HepG2 (cell line): Measurements from ENCODE around the gene CD300LG. TPM values are rescaled to one million over a fixed set of nuclear protein-coding genes. Genes with fewer than 3 reads are reported as not detected.

Source experiments
- ATAC-seq: fragments of 200-7000 bp; cut with Tn5 transposase; 3 replicates; pipeline ENCODE4 v1.9.1; 2020; ENCODE audit warnings: mild to moderate bottlenecking, moderate library complexity
- BruUV-seq: library from RNA; stranded (reverse); fragments of 400-500 nt; replicated peaks from 2 replicates; lab custom pipeline; 2021; lab: Mats Ljungman, UMichigan
- CTCF ChIA-PET: fragments of 300-600 bp; formaldehyde crosslinking; extraction: SDS; loops from one replicate; lab custom pipeline; 2021; ENCODE audit warnings: low total read pairs, inconsistent platforms, low intra/inter-chr PET ratio; lab: Yijun Ruan, JAX
- POLR2A ChIA-PET: fragments of 350-600 bp; sonication (Branson Sonifier 250); formaldehyde crosslinking; loops from one replicate; lab custom pipeline; 2020; ENCODE audit warnings: antibody characterized with exemption, inconsistent platforms; lab: Yijun Ruan, JAX
- DNase-seq: peaks from one replicate; pipeline ENCODE4 v3.0.0-alpha.2; 2015; ENCODE audit warnings: low spot score
- FAIRE-seq: peaks from 3 replicates; lab custom pipeline; 2011; peaks lifted over from hg19 to GRCh38; lab: Jason Lieb, UNC
- H2AFZ ChIP-seq: one replicate; pipeline ENCODE4 v1.6.1; 2011; ENCODE audit warnings: low read length, inconsistent platforms
- H3K27ac ChIP-seq: fragments of 300-600 bp; 3 replicates; pipeline ENCODE4 v1.8.0; 2011; ENCODE audit warnings: mixed run types, mild to moderate bottlenecking, mixed read lengths, low read length, inconsistent platforms; ENCODE audit not compliant: insufficient read depth; ENCODE audit errors: extremely low read length
- H3K27me3 ChIP-seq, 2 experiments: fragments of 200-600 bp in 1 of 2; 2 replicates in 1 of 2; 3 replicates in 1 of 2; pipeline versions ENCODE4 v1.6.0 to v1.8.0; 2011; ENCODE audit warnings: low read length in 2 of 2, mild to moderate bottlenecking in 2 of 2, moderate library complexity in 2 of 2, inconsistent platforms in 1 of 2; ENCODE audit not compliant: insufficient read depth in 2 of 2, control insufficient read depth in 1 of 2
- H3K36me3 ChIP-seq, 2 experiments: fragments of 200-600 bp in 1 of 2; replicated peaks in 1 of 2; 2 replicates in 1 of 2; 3 replicates in 1 of 2; pipeline versions ENCODE4 v1.5.1 to v1.8.0; 2011; ENCODE audit warnings: low read length in 2 of 2, inconsistent platforms in 1 of 2; ENCODE audit not compliant: insufficient read depth in 2 of 2, control insufficient read depth in 1 of 2
- H3K4me1 ChIP-seq: 2 replicates; pipeline ENCODE4 v1.5.1; 2012; ENCODE audit warnings: low read length, inconsistent platforms; ENCODE audit not compliant: insufficient read depth
- H3K4me2 ChIP-seq: 2 replicates; pipeline ENCODE4 v1.6.0; 2011; ENCODE audit warnings: low read depth, low read length, inconsistent platforms
- H3K4me3 ChIP-seq, 3 experiments: fragments of 200-600 bp in 1 of 3; sonication (generic), shearing (Covaris generic) in 1 of 3; replicated peaks in 1 of 3; 2 replicates each; pipeline ENCODE4 v1.5.1; 2011 to 2016; ENCODE audit warnings: low read length in 3 of 3, inconsistent platforms in 2 of 3, low read depth in 2 of 3, mild to moderate bottlenecking in 2 of 3, control low read depth in 1 of 3, mixed read lengths in 1 of 3; ENCODE audit not compliant: insufficient read depth in 1 of 3
- H3K79me2 ChIP-seq: one replicate; pipeline ENCODE4 v1.6.1; 2011; ENCODE audit warnings: low read length, inconsistent platforms; ENCODE audit not compliant: insufficient read depth
- H3K9ac ChIP-seq: 2 replicates; pipeline ENCODE4 v1.6.0; 2011; ENCODE audit warnings: mild to moderate bottlenecking, low read depth, low read length, inconsistent platforms; ENCODE audit not compliant: insufficient read depth
- H3K9me3 ChIP-seq: 2 replicates; pipeline ENCODE4 v1.5.1; 2012; ENCODE audit warnings: mild to moderate bottlenecking, low read length
- H4K20me1 ChIP-seq: 2 replicates; pipeline ENCODE4 v1.6.0; 2011; ENCODE audit warnings: inconsistent platforms, mild to moderate bottlenecking, low read length, moderate library complexity; ENCODE audit not compliant: insufficient read depth
- ATF7 ChIP-seq, 2 experiments: fragments of 450-650 bp in 1 of 2; sonication (generic) in 1 of 2; formaldehyde crosslinking in 1 of 2; IDR thresholded peaks; 2 replicates each; pipeline versions ENCODE4 v1.4.0 to v1.6.1; 2016 to 2020; ENCODE audit warnings: antibody characterized with exemption in 1 of 2, mild to moderate bottlenecking in 1 of 2, missing genetic modification reagents in 1 of 2
- BCL3 ChIP-seq: sonication (generic); formaldehyde crosslinking; IDR thresholded peaks from 2 replicates; pipeline ENCODE4 v1.5.1; 2020; ENCODE audit warnings: mild to moderate bottlenecking, missing genetic modification reagents, moderate library complexity
- CTCF ChIP-seq: sonication (generic); formaldehyde crosslinking; IDR thresholded peaks from 2 replicates; pipeline ENCODE4 v1.5.0; 2020; ENCODE audit warnings: mild to moderate bottlenecking, missing genetic modification reagents, moderate library complexity
- FOSL2 ChIP-seq: sonication (generic); formaldehyde crosslinking; IDR thresholded peaks from 2 replicates; pipeline ENCODE4 v1.4.0; 2020; ENCODE audit warnings: missing genetic modification reagents
- HBP1 ChIP-seq: IDR thresholded peaks from 2 replicates; pipeline ENCODE4 v1.6.1; 2016; ENCODE audit warnings: low read depth, control low read depth
- SIX4 ChIP-seq: sonication (generic); formaldehyde crosslinking; IDR thresholded peaks from 2 replicates; pipeline ENCODE4 v1.4.0; 2020; ENCODE audit warnings: missing genetic modification reagents
- ZBTB25 ChIP-seq: IDR thresholded peaks from 2 replicates; pipeline ENCODE4 v1.6.1; 2018; ENCODE audit warnings: missing genetic modification reagents
- ZBTB49 ChIP-seq: sonication (generic); formaldehyde crosslinking; IDR thresholded peaks from 2 replicates; pipeline ENCODE4 v1.4.0; 2020; ENCODE audit warnings: missing genetic modification reagents, borderline replicate concordance
- ZNF124 ChIP-seq: sonication (generic); formaldehyde crosslinking; IDR thresholded peaks from 2 replicates; pipeline ENCODE4 v1.4.0; 2020; ENCODE audit warnings: missing genetic modification reagents
- ZNF609 ChIP-seq: sonication (generic); formaldehyde crosslinking; IDR thresholded peaks from 2 replicates; pipeline ENCODE4 v1.4.0; 2020; ENCODE audit warnings: mild to moderate bottlenecking, missing genetic modification reagents, borderline replicate concordance
- ZNF720 ChIP-seq: sonication (generic); formaldehyde crosslinking; IDR thresholded peaks from 2 replicates; pipeline ENCODE4 v1.4.0; 2020; ENCODE audit warnings: missing genetic modification reagents
- WGBS: methylation state at CpG from one replicate; pipeline ENCODE4 v1.1.6; 2017; ENCODE audit warnings: low lambda C conversion rate; 5-methylcytosine and 5-hydroxymethylcytosine counted together
- in situ Hi-C: cut with HindIII; loops from 2 replicates; pipeline ENCODE4 v1.10.0; 2017; ENCODE audit warnings: low pct_unique_long_range_greater_than_20kb; ENCODE audit not compliant: extremely low pct_ligation_motif_present
- intact Hi-C: fragments of 100-400 bp; cut with micrococcal nuclease; formaldehyde crosslinking; loops from one replicate; pipeline ENCODE4 v1.10.0; 2022; ENCODE audit not compliant: unreplicated experiment
- polyA plus RNA-seq, 8 experiments: library from polyadenylated mRNA; depleted of rRNA in 3 of 8; stranded (reverse) in 7 of 8; unstranded in 1 of 8; fragments of >200 nt; fragmentation: Illumina TruSeq in 4 of 8; extraction: Trizol in 4 of 8; gene quantifications; 2 replicates each; pipeline versions ENCODE4 v1.2.1 to v1.2.3, GENCODE V29; 2011 to 2016; ENCODE audit warnings: low read depth in 4 of 8, missing spikeins in 1 of 8, mixed read lengths in 1 of 8; ENCODE audit not compliant: insufficient read depth in 1 of 8
- total RNA-seq, 5 experiments: library from RNA; depleted of rRNA; stranded (reverse); fragments of >200 nt; fragmentation: Illumina TruSeq; extraction: Trizol; gene quantifications; 2 replicates each; pipeline ENCODE4 v1.2.3, GENCODE V29; 2016; ENCODE audit warnings: low read depth in 1 of 5

The CD300LG gene
- total and polyA plus RNA-seq, 2 of the 13 experiments (the other 11 are each of a cell fraction or from before 2014, with no cell fraction given), result not detected

GRCh38 chr17:43892647-43892952 lies 45.6 kb downstream of the CD300LG start:
- BruUV-seq, result no TSS peak
- Histone ChIP-seq H3K9ac (no peak overlapping the region), H3K79me2 (no peaks in the 10 kb centered on the region), H4K20me1 (no peaks in the 10 kb centered on the region), H3K4me1 (peaks cover 17% of the 10 kb centered on the region)
- POLR2A ChIA-PET, result no interaction called here
- TF ChIP-seq FOSL2 (CRISPR knock-in tag), result no peak
- TF ChIP-seq ZNF720 (CRISPR knock-in tag), result no peak
- no peak for TF ChIP-seq BCL3
- TF ChIP-seq SIX4 (CRISPR knock-in tag), result no peak
- TF ChIP-seq ZNF609 (CRISPR knock-in tag), result no peak
- TF ChIP-seq ATF7 (IDR thresholded peaks at IDR 0.05), result no peak
- no peak for TF ChIP-seq ATF7 (CRISPR knock-in tag; IDR thresholded peaks at IDR 0.05)
- no peak for TF ChIP-seq HBP1 (CRISPR knock-in tag)
- TF ChIP-seq ZNF124 (CRISPR knock-in tag), result no peak
- no peak for TF ChIP-seq ZBTB25 (CRISPR knock-in tag)
- no peak for TF ChIP-seq CTCF (CRISPR knock-in tag)
- no peak for TF ChIP-seq ZBTB49 (CRISPR knock-in tag)
- TF ChIP-seq, all 625 proteins: peak for 0
- CTCF ChIA-PET, result no interaction called here
- DNase-seq, result no peak
- in situ Hi-C loops, result no loop called here
- Histone ChIP-seq H3K27ac (no peak overlapping the region), H3K36me3 (no peaks in the 10 kb centered on the region), H3K4me2 (no peak overlapping the region), H3K27me3 (peaks cover 1 to 12% of the 10 kb centered on the region in 2 experiments; a peak in 3 of 5 replicates), H3K9me3 (no peaks in the 10 kb centered on the region), H3K4me3 (no peak overlapping the region), H2AFZ (no peak overlapping the region)
- WGBS, result 1% methylated on average over 4 of the region's 4 CpGs
- FAIRE-seq, result no peak
- intact Hi-C loops, result no loop called here
- no peak for ATAC-seq
